Ovary (tissue), 9 donors: ENCODE measurements around the gene ADORA1. TPM values are rescaled to one million over a fixed set of nuclear protein-coding genes. Genes with fewer than 3 reads are reported as not detected.

Experiments
- DNase-seq, 5 donors: peaks; one replicate each; pipeline ENCODE4 v3.0.0-alpha.2; 2019 to 2020
- H3K27ac ChIP-seq, 2 donors: fragments of 200-600 bp; one replicate each; pipeline versions ENCODE4 v1.5.1 to v1.8.0; 2019 to 2022
- H3K27me3 ChIP-seq: fragments of 200-600 bp; one replicate; pipeline ENCODE4 v1.8.0; 2022
- H3K36me3 ChIP-seq: fragments of 200-600 bp; sonication (generic); one replicate; pipeline ENCODE4 v1.5.1; 2019
- H3K4me1 ChIP-seq: one replicate; pipeline ENCODE4 v1.8.1; 2013; ENCODE audit warnings: mild to moderate bottlenecking, moderate library complexity; ENCODE audit not compliant: insufficient read depth
- H3K4me3 ChIP-seq: fragments of 200-600 bp; sonication (generic); one replicate; pipeline ENCODE4 v1.5.1; 2017
- H3K9me3 ChIP-seq, 2 donors: fragments of 200-600 bp in 1 of 2; sonication (generic) in 1 of 2; one replicate each; pipeline versions ENCODE4 v1.5.1 to v1.8.1; 2013 to 2019; ENCODE audit warnings: mild to moderate bottlenecking in 1 of 2, moderate library complexity in 1 of 2
- CTCF ChIP-seq, 3 donors: fragments of 450-650 bp in 2 of 3; fragments of 200-600 bp in 1 of 3; IDR thresholded peaks; one replicate each; pipeline versions ENCODE4 v1.5.1 to v1.8.0; 2016 to 2022; ENCODE audit warnings: antibody characterized with exemption in 3 of 3, mild to moderate bottlenecking in 1 of 3
- EP300 ChIP-seq: sonication (generic); formaldehyde crosslinking; IDR thresholded peaks from one replicate; pipeline ENCODE4 v1.6.1; 2017; ENCODE audit warnings: antibody characterized with exemption
- POLR2A ChIP-seq: fragments of 450-650 bp; IDR thresholded peaks from one replicate; pipeline ENCODE4 v1.6.1; 2017; ENCODE audit warnings: antibody characterized with exemption, mild to moderate bottlenecking, moderate library complexity
- WGBS, 3 donors: extraction: QIAGEN DNeasy Blood & Tissue Kit in 1 of 3; methylation state at CpG; one replicate each; pipeline versions ENCODE4 v1.1.5 to v1.1.7; 2013 to 2017; 5-methylcytosine and 5-hydroxymethylcytosine counted together
- intact Hi-C, 4 donors: fragments of 100-400 bp; cut with DNase I; formaldehyde crosslinking; loops; one replicate each; pipeline versions ENCODE4 v1.11.0 to v1.15.1; 2022 to 2023
- polyA plus RNA-seq, 2 donors: library from polyadenylated mRNA; stranded (reverse); fragments of 200-250 nt in 1 of 2; fragments of 350-450 nt in 1 of 2; fragmentation: Illumina TruSeq in 1 of 2; extraction: RNeasy Lipid Tissue Mini Kit (QIAGEN cat#74804) in 1 of 2; gene quantifications; one replicate each; pipeline ENCODE4 v1.2.3, GENCODE V29; 2013 to 2014
- total RNA-seq, 7 donors: library from RNA; depleted of rRNA in 2 of 7; stranded (reverse); fragments of >200 nt in 2 of 7; fragmentation: NEBNext Ultra II Directional in 3 of 7; extraction: Animal tissue kit (Norgen Biotek cat#: 25700) in 3 of 7; gene quantifications; one replicate each; pipeline versions ENCODE4 v1.1.0 to v1.2.4, GENCODE V29; 2016 to 2023
- donor health status: DM: no; HTN: no; CAD: no; lungs with moderate emphysema.
- donor health status: DM: no; HTN: no; CAD: no.
- donor health status: Bipolar disorder and iron deficiency.
- donor health status: DM: yes; HTN: yes; CAD: no.
- donor health status: DM: no; HTN: no; CAD: no.
- donor health status: DM: yes; HTN: yes; CAD: no.

Gene ADORA1
- total and polyA plus RNA-seq, 9 donors: 0.15 to 1.3 (median 0.60) TPM

DNA sequence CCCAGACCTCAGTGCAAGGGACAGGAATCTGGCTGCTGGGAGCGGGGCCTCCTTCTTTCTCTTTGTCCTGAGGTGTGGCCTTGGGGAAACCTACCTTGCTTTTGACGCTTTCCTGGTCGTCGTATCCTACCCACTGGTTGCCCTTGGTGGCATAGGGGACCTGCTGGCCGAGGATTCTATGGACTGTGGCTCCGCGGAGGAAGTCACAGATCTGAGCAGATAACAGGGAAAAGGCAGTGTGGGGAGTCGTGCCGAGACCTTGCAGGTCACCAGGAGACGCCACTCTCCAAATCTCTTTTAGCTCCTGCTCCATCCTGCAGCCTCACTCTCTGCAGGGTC lies 52.1 kb downstream of the ADORA1 start:
- peaks cover 2% of the 10 kb centered on the region for H3K4me1 ChIP-seq
- H3K4me3 ChIP-seq: no peak overlapping the region
- no peak overlapping the region for H3K27ac ChIP-seq
- no peaks in the 10 kb centered on the region for H3K27me3 ChIP-seq
- intact Hi-C loops: no loop called here
- H3K36me3 ChIP-seq: no peaks in the 10 kb centered on the region
- no peak for DNase-seq
- TF ChIP-seq POLR2A (no peak), CTCF (IDR thresholded peaks at IDR 0.05) (no peak), EP300 (no peak)
- no peaks in the 10 kb centered on the region for H3K9me3 ChIP-seq
- WGBS, 3 donors: 91 to 94% (median 94%) methylated on average over 10 of the region's 10 CpGs

DNA sequence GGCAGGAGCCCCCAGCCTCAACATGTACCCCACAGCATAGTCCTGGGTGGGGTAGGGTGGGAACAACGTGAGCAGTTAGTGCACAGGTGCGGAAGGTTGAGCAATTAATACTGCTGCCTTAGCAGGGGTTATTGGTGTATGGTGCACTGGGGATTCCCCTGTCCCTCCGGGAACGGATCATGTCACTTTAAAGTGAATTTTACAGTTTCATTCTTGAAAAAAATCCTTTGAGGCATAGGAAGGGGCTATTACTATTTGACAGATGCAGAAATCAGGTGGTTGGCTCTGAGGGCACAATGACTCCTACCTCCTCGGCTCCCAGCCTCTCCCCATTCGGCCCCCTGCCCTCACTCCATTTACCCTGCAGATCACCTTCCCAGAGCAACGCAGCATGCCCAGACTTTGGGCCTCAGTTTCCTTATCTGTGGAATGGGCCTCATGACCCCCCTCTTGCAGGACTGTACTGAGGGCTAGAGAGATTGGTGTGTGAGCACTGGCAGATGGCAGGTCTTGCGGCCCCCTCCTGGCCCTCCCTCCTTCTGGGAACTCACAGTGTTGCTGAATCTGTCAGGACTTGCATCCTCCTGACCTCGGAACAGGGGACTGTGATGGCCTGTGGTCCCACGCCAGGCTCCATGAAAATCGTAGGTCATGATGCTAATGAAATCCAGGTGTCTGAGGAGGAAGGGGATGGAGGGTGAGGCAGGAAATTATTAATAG lies 53.2 kb downstream of the ADORA1 start:
- no peaks in the 10 kb centered on the region for H3K27me3 ChIP-seq
- intact Hi-C loops: no loop called here
- 90 to 92% (median 90%) methylated on average over 11 of the region's 11 CpGs for WGBS, 3 donors
- H3K9me3 ChIP-seq: no peaks in the 10 kb centered on the region
- TF ChIP-seq EP300 (no peak), CTCF (IDR thresholded peaks at IDR 0.05) (no peak), POLR2A (no peak)
- no peak overlapping the region for H3K4me3 ChIP-seq
- H3K4me1 ChIP-seq: peaks cover 2% of the 10 kb centered on the region
- H3K27ac ChIP-seq: no peak overlapping the region
- H3K36me3 ChIP-seq: no peaks in the 10 kb centered on the region
- no peak for DNase-seq

- DNase-seq: no peak
- Histone ChIP-seq H3K4me1 (peaks cover 2% of the 10 kb centered on the region), H3K27me3 (no peaks in the 10 kb centered on the region), H3K27ac (no peak overlapping the region), H3K4me3 (no peak overlapping the region), H3K36me3 (no peaks in the 10 kb centered on the region), H3K9me3 (no peaks in the 10 kb centered on the region)
- intact Hi-C loops: no loop called here
- whole genome bisulfite sequencing, 3 donors: 62 to 64% (median 64%) methylated on average over 10 of the region's 10 CpGs
- TF ChIP-seq CTCF (IDR thresholded peaks at IDR 0.05) (no peak), POLR2A (no peak), EP300 (no peak)
Measured at GRCh38 chr1:203181586-203182386, 54.3 kb downstream of the ADORA1 start.

- Histone ChIP-seq H3K4me1 (peaks cover 5% of the 10 kb centered on the region), H3K9me3 (no peaks in the 10 kb centered on the region), H3K36me3 (no peaks in the 10 kb centered on the region), H3K27me3 (no peaks in the 10 kb centered on the region), H3K4me3 (no peak overlapping the region), H3K27ac (no peak overlapping the region)
- TF ChIP-seq CTCF (IDR thresholded peaks at IDR 0.05) (no peak), EP300 (no peak), POLR2A (no peak)
- WGBS, 3 donors: 90 to 97% (median 95%) methylated on average over 7 of the region's 7 CpGs
- intact Hi-C loops: no loop called here
- no peak for DNase-seq
Measured at GRCh38 chr1:203182387-203182953, 54.9 kb downstream of the ADORA1 start.
